Measurements from ENCODE around the gene ST6GALNAC6.

Gene ST6GALNAC6

GRCh38 chr9:127915801-127916719, 16.7 kb upstream of the ST6GALNAC6 start:
- DNase-seq: peak; percentile 76

GRCh38 chr9:127915325-127915752, 15.9 kb upstream of the ST6GALNAC6 start:
- no peak for DNase-seq

GRCh38 chr9:127913682-127914081, 14.3 kb upstream of the ST6GALNAC6 start:
- DNase-seq: no peak

GRCh38 chr9:127912882-127913281, 13.5 kb upstream of the ST6GALNAC6 start:
- DNase-seq: peak; percentile 20

- no peak for DNase-seq
Measured at GRCh38 chr9:127912296-127912695, 12.9 kb upstream of the ST6GALNAC6 start.

- no peak for DNase-seq
Measured at GRCh38 chr9:127910613-127911205, 11.3 kb upstream of the ST6GALNAC6 start.

GRCh38 chr9:127909839-127910273, 10.5 kb upstream of the ST6GALNAC6 start:
- no peak for DNase-seq

GRCh38 chr9:127908660-127908926, 9.2 kb upstream of the ST6GALNAC6 start:
- no peak for DNase-seq

- no peak for DNase-seq
Measured at GRCh38 chr9:127907867-127908659, 8.7 kb upstream of the ST6GALNAC6 start.

GRCh38 chr9:127905788-127906191, 6.4 kb upstream of the ST6GALNAC6 start:
- no peak for DNase-seq

GRCh38 chr9:127905004-127905728, 5.8 kb upstream of the ST6GALNAC6 start:
- no peak for DNase-seq

GRCh38 chr9:127904561-127905003, 5.2 kb upstream of the ST6GALNAC6 start:
- DNase-seq: no peak

- no peak for DNase-seq
Measured at GRCh38 chr9:127903557-127904475, 4.4 kb upstream of the ST6GALNAC6 start.

GRCh38 chr9:127898433-127899127, 823 bp downstream of the ST6GALNAC6 start:
- no peak for DNase-seq

- DNase-seq: no peak
Measured at GRCh38 chr9:127897193-127897692, 2.2 kb downstream of the ST6GALNAC6 start.

- no peak for DNase-seq
Measured at GRCh38 chr9:127896395-127897192, 2.8 kb downstream of the ST6GALNAC6 start.

GRCh38 chr9:127895811-127896210, 3.6 kb downstream of the ST6GALNAC6 start:
- no peak for DNase-seq

- no peak for DNase-seq
Measured at GRCh38 chr9:127893392-127893791, 6.0 kb downstream of the ST6GALNAC6 start.

- no peak for DNase-seq
Measured at GRCh38 chr9:127892831-127893230, 6.6 kb downstream of the ST6GALNAC6 start.

GRCh38 chr9:127890053-127890452, 9.3 kb downstream of the ST6GALNAC6 start:
- DNase-seq: no peak
